DND-41 (cell line): ENCODE results near the gene ATG2A.
A peak's percentile ranks its signal among the peaks of the same experiment; 100 is the strongest.

ENCODE experiments used
- ATAC-seq: fragments of 200-7000 bp; cut with Tn5 transposase; 3 replicates; pipeline ENCODE4 v1.9.1; 2021; ENCODE audit warnings: low read depth; ENCODE audit not compliant: insufficient read depth
- DNase-seq: peaks from one replicate; pipeline ENCODE4 v3.0.0-alpha.2; 2020
- H2AFZ ChIP-seq: 2 replicates; pipeline ENCODE4 v1.6.0; 2012; ENCODE audit warnings: low read depth, low read length
- H3K27ac ChIP-seq: 2 replicates; pipeline ENCODE4 v1.5.1; 2012; ENCODE audit warnings: low read length, inconsistent platforms
- H3K27me3 ChIP-seq: fragments of 200-600 bp; sonication (generic); 2 replicates; pipeline ENCODE4 v1.6.0; 2012; ENCODE audit warnings: low read length, mild to moderate bottlenecking, inconsistent platforms; ENCODE audit not compliant: insufficient read depth, poor library complexity
- H3K36me3 ChIP-seq: 2 replicates; pipeline ENCODE4 v1.5.1; 2012; ENCODE audit warnings: low read length, inconsistent platforms; ENCODE audit not compliant: insufficient read depth
- H3K4me1 ChIP-seq: 2 replicates; pipeline ENCODE4 v1.5.1; 2012; ENCODE audit warnings: mild to moderate bottlenecking, low read length; ENCODE audit not compliant: insufficient read depth
- H3K4me2 ChIP-seq: 2 replicates; pipeline ENCODE4 v1.6.0; 2012; ENCODE audit warnings: mild to moderate bottlenecking, moderate library complexity, low read length, inconsistent platforms; ENCODE audit not compliant: insufficient read depth
- H3K4me3 ChIP-seq, 2 experiments: fragments of 200-600 bp in 1 of 2; shearing (Covaris generic) in 1 of 2; 2 replicates each; pipeline ENCODE4 v1.5.1; 2012 to 2016; ENCODE audit warnings: inconsistent platforms in 2 of 2, low read length in 2 of 2, mild to moderate bottlenecking in 2 of 2, low read depth in 1 of 2, moderate library complexity in 1 of 2
- H3K79me2 ChIP-seq: 2 replicates; pipeline ENCODE4 v1.6.0; 2012; ENCODE audit warnings: low read length, inconsistent platforms; ENCODE audit not compliant: insufficient read depth
- H3K9ac ChIP-seq: 2 replicates; pipeline ENCODE4 v1.6.0; 2012; ENCODE audit warnings: low read depth, mild to moderate bottlenecking, inconsistent platforms, low read length, moderate library complexity
- H3K9me3 ChIP-seq: 2 replicates; pipeline ENCODE4 v1.5.1; 2012; ENCODE audit warnings: low read length, moderate library complexity, mild to moderate bottlenecking, inconsistent platforms; ENCODE audit not compliant: insufficient read depth, severe bottlenecking
- H4K20me1 ChIP-seq: 2 replicates; pipeline ENCODE4 v1.6.0; 2012; ENCODE audit warnings: low read length; ENCODE audit not compliant: insufficient read depth
- EZH2 ChIP-seq: IDR thresholded peaks from 3 replicates; pipeline ENCODE4 v1.6.1; 2012; ENCODE audit warnings: borderline replicate concordance, low read depth, mild to moderate bottlenecking, moderate library complexity, low read length, inconsistent platforms; ENCODE audit not compliant: severe bottlenecking
- TF ChIP-seq, protein P1 (sequence below): IDR thresholded peaks from 2 replicates; pipeline ENCODE4 v1.5.1; 2012; ENCODE audit warnings: borderline replicate concordance, low read length, moderate library complexity, mild to moderate bottlenecking; ENCODE audit not compliant: poor library complexity, severe bottlenecking; ENCODE audit errors: extremely low read depth

Gene ATG2A

DNA sequence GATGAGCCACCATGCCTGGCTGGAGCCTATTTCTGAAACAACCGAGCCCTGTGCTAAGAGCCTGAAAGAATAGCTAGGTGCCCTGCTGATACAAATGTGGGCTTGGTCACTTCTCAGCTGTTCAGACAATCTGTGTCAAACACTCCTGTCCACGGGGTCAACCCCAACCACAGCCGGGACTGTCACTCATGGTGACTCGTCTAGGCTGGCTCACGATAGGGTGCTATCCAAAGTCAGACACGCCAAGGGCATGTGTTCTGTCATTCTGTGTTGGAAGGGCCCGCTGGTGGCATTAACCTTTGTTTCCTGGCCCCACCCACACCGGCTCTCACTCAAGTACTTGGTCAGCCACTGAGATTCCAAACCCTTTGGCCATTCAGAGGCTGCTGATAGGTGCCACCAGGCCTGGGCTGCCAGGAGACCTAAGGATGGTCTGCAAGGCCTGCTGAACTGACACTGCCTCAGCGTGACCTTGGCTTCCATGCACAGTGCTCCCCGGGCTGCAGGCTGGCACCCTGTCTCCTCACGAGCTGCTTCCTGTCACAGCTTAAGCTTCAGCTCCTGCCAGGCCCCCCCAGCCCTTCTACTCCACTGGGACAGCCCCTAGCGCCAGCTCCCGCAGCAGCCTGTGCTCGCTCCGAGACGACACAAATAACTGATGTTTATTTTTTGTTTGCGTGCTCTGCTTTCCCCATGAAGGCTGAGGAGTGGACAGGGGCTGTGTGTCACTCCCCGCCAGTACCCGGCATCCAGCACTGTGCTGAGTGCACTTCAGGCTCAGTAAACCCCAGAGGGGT lies 58.3 kb downstream of the ATG2A start:
- H3K36me3 ChIP-seq = peaks cover 40% of the 10 kb centered on the region
- H3K9me3 ChIP-seq = no peaks in the 10 kb centered on the region
- H4K20me1 ChIP-seq = no peaks in the 10 kb centered on the region
- peak overlapping the region in 1 of 2 experiments; percentile 46; a peak in 2 of 4 replicates for H3K4me3 ChIP-seq
- H2AFZ ChIP-seq = peak overlapping the region; percentile 56
- H3K9ac ChIP-seq = peak overlapping the region; percentile 57
- peak overlapping the region; percentile 63 for H3K4me2 ChIP-seq
- ATAC-seq (peak; percentile 79), DNase-seq (peak; percentile 76)
- TF ChIP-seq, protein P1, sequence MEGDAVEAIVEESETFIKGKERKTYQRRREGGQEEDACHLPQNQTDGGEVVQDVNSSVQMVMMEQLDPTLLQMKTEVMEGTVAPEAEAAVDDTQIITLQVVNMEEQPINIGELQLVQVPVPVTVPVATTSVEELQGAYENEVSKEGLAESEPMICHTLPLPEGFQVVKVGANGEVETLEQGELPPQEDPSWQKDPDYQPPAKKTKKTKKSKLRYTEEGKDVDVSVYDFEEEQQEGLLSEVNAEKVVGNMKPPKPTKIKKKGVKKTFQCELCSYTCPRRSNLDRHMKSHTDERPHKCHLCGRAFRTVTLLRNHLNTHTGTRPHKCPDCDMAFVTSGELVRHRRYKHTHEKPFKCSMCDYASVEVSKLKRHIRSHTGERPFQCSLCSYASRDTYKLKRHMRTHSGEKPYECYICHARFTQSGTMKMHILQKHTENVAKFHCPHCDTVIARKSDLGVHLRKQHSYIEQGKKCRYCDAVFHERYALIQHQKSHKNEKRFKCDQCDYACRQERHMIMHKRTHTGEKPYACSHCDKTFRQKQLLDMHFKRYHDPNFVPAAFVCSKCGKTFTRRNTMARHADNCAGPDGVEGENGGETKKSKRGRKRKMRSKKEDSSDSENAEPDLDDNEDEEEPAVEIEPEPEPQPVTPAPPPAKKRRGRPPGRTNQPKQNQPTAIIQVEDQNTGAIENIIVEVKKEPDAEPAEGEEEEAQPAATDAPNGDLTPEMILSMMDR = no peak
- no peak for TF ChIP-seq EZH2
- H3K27ac ChIP-seq = peak overlapping the region; percentile 80
- no peaks in the 10 kb centered on the region for H3K27me3 ChIP-seq
- H3K79me2 ChIP-seq = peaks cover 28% of the 10 kb centered on the region
- H3K4me1 ChIP-seq = peaks cover 53% of the 10 kb centered on the region

DNA sequence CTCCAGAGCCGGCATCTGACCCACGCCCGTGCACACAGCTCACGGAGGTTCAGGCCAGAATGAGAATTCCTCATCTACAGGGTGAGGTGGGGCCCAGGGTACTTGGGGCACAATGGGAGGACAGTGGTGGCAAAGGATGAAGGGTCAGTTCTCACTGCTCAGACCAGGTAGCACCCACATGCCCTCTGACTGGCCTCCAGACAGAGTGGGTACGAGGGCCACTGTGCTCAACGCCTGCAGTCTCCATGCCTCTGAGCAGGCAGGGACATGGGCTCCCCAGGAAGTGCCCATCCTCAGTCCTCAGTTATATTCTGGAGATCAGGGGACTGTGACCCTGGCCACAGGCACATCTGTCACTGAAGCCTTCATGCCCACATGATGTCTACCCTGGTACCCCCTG lies 59.5 kb downstream of the ATG2A start:
- ATAC-seq = no peak
- no peak overlapping the region for H3K4me3 ChIP-seq
- no peaks in the 10 kb centered on the region for H3K27me3 ChIP-seq
- peaks cover 47% of the 10 kb centered on the region for H3K4me1 ChIP-seq
- no peaks in the 10 kb centered on the region for H4K20me1 ChIP-seq
- no peak for DNase-seq
- H3K4me2 ChIP-seq = no peak overlapping the region
- H2AFZ ChIP-seq = no peak overlapping the region
- no peak overlapping the region for H3K9ac ChIP-seq
- H3K36me3 ChIP-seq = peaks cover 47% of the 10 kb centered on the region
- no peaks in the 10 kb centered on the region for H3K9me3 ChIP-seq
- H3K79me2 ChIP-seq = peaks cover 16% of the 10 kb centered on the region
- peak overlapping the region; percentile 46; the same call in 1 of the 2 replicates for H3K27ac ChIP-seq
- TF ChIP-seq EZH2 = no peak

DNA sequence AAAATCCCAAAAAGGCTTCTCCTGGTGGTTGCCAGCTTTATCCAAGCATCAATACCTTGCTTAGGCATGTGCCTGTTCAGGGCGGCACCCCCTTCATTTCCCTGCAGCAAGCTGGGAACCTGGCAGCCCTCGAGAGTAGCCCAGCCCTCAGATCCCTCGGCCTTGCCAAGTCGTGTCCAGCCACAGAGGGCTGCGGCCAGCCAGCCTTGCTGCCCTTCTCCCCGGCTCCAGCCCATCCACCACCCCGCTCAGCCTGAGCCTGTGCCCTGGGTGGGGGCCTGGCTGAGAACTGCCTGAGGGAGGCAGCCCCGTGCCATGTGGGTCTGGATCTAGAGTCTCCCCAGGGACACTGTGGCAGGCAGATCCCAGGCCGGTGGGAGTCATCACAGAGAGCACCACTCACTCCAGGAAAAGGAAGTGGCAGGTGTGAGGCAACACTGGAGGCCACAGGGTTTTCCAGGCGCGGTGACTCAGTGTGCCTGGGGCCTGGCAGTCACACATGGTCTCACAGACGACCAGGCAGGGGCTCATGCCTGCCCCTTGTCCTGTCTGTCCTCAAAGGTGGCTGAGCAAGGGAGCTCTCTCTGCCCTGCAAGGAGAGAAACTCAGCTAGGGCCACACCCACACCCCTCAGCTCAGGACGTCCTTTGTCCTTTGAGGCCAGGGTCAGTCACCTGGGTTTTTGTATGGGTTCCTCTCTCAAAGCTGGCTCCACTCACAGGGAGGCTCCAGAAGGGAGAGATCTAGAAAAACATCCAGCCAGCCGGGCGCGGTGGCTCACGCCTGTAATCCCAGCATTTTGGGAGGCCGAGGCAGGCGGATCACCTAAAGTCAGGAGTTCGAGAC lies 60.4 kb downstream of the ATG2A start:
- H3K79me2 ChIP-seq = peaks cover 9% of the 10 kb centered on the region
- H4K20me1 ChIP-seq = no peaks in the 10 kb centered on the region
- H3K9me3 ChIP-seq = no peaks in the 10 kb centered on the region
- H2AFZ ChIP-seq = no peak overlapping the region
- DNase-seq (no peak), ATAC-seq (no peak)
- no peak overlapping the region for H3K4me3 ChIP-seq
- no peak overlapping the region for H3K4me2 ChIP-seq
- H3K27ac ChIP-seq = peak overlapping the region; percentile 34; the same call in 1 of the 2 replicates
- H3K9ac ChIP-seq = no peak overlapping the region
- TF ChIP-seq, protein P1 = no peak
- no peak for TF ChIP-seq EZH2
- H3K4me1 ChIP-seq = peaks cover 38% of the 10 kb centered on the region
- H3K27me3 ChIP-seq = no peaks in the 10 kb centered on the region
- peaks cover 48% of the 10 kb centered on the region for H3K36me3 ChIP-seq
